Myometrial cell (primary cell): ENCODE measurements around the gene BMF. TPM values are rescaled to one million over a fixed set of nuclear protein-coding genes. Genes with fewer than 3 reads are reported as not detected.

Experiments
- total RNA-seq: library from RNA; depleted of rRNA; stranded (reverse); fragments of >200 nt; gene quantifications from 2 replicates; pipeline ENCODE4 v1.2.3, GENCODE V29; 2015

BMF gene
- 0.35 TPM in 1 of 2 replicates, not detected in the other for total RNA-seq

GRCh38 chr15:40108855-40109735 lies at the start of gene BMF:
BMF (minus strand) TSS chr15:40108879; CDS start chr15:40106086, 2,793 bp downstream.

GRCh38 chr15:40038638-40039543 lies 69.8 kb downstream of the BMF start, which contains the start of gene SRP14:
SRP14 (minus strand) TSS chr15:40039181; CDS start chr15:40039116, 65 bp downstream.

Other genes with a start within 250 kb of the BMF start
- 88.4 and 93.1 TPM in 2 replicates for gene GPR176, start 188.6 kb downstream of the BMF start, total RNA-seq
- 86.7 and 92.3 TPM in 2 replicates for gene EIF2AK4, start 174.8 kb downstream of the BMF start, total RNA-seq
- gene SRP14, start 69.7 kb downstream of the BMF start, total RNA-seq: 242 and 250 TPM in 2 replicates
- gene BUB1B, start 52.2 kb upstream of the BMF start, total RNA-seq: 15.3 and 22.3 TPM in 2 replicates
- gene PAK6, start 130.2 kb upstream of the BMF start, total RNA-seq: not detected in 2 replicates
- gene ANKRD63, start 174.2 kb upstream of the BMF start, total RNA-seq: not detected in 2 replicates
- under 0.01 TPM in 1 of 2 replicates, not detected in the other for gene PLCB2, start 199.1 kb upstream of the BMF start, total RNA-seq
- 5.5 and 9.0 TPM in 2 replicates for gene INAFM2, start 214.8 kb upstream of the BMF start, total RNA-seq
- 5.2 and 5.3 TPM in 2 replicates for gene CCDC9B, start 232.1 kb upstream of the BMF start, total RNA-seq
- not detected in 2 replicates for gene PHGR1, start 242.2 kb upstream of the BMF start, total RNA-seq
- under 0.01 and 0.35 TPM in 2 replicates for gene DISP2, start 249.3 kb upstream of the BMF start, total RNA-seq